Prostate gland (tissue), 2 donors: ENCODE data around the gene THRAP3. TPM values are rescaled to one million over a fixed set of nuclear protein-coding genes. Genes with fewer than 3 reads are reported as not detected.

Source experiments
- DNase-seq: peaks from one replicate; pipeline ENCODE4 v3.0.0-alpha.2; 2019; ENCODE audit warnings: low spot score
- H3K27ac ChIP-seq, 2 donors: fragments of 200-600 bp; sonication (generic); 2 replicates each; pipeline ENCODE4 v1.5.1; 2017 to 2019
- H3K27me3 ChIP-seq: fragments of 200-600 bp; sonication (generic); replicated peaks from 2 replicates; pipeline ENCODE4 v1.5.1; 2019; ENCODE audit not compliant: insufficient read depth
- H3K36me3 ChIP-seq, 2 donors: fragments of 200-600 bp; sonication (generic); 1 replicate in 1 of 2; 2 replicates in 1 of 2; pipeline versions ENCODE4 v1.5.1 to v1.8.1; 2017 to 2019
- H3K4me1 ChIP-seq: fragments of 200-600 bp; sonication (generic); replicated peaks from 2 replicates; pipeline ENCODE4 v1.5.1; 2019
- H3K4me3 ChIP-seq, 2 donors: fragments of 200-600 bp; sonication (generic); 2 replicates each; pipeline ENCODE4 v1.5.1; 2017 to 2019
- H3K9me3 ChIP-seq: fragments of 200-600 bp; sonication (generic); 2 replicates; pipeline ENCODE4 v1.5.1; 2017
- POLR2A ChIP-seq: fragments of 450-650 bp; IDR thresholded peaks from one replicate; pipeline ENCODE4 v1.6.1; 2016; ENCODE audit warnings: antibody characterized with exemption, mild to moderate bottlenecking
- POLR2AphosphoS5 ChIP-seq: sonication (generic); formaldehyde crosslinking; IDR thresholded peaks from one replicate; pipeline ENCODE4 v1.6.1; 2017; ENCODE audit warnings: antibody characterized with exemption
- WGBS: methylation state at CpG from one replicate; pipeline ENCODE4 v1.1.5; 2018; 5-methylcytosine and 5-hydroxymethylcytosine counted together
- intact Hi-C: fragments of 100-400 bp; cut with DNase I; formaldehyde crosslinking; loops from one replicate; pipeline ENCODE4 v1.14.2; 2022
- total RNA-seq, 2 donors: library from RNA; depleted of rRNA; stranded (reverse); fragments of >200 nt; gene quantifications; one replicate each; pipeline ENCODE4 v1.1.0, GENCODE V29; 2016
- TF ChIP-seq, protein P1 (sequence below), 4 experiments: fragments of 200-600 bp in 2 of 4; fragments of 450-650 bp in 2 of 4; sonication (generic) in 2 of 4; IDR thresholded peaks; 1 replicate in 3 of 4; 2 replicates in 1 of 4; pipeline ENCODE4 v1.5.1; 2016 to 2019; ENCODE audit warnings: antibody characterized with exemption in 4 of 4, mild to moderate bottlenecking in 2 of 4, moderate library complexity in 2 of 4

Gene THRAP3
- total RNA-seq, 2 donors from 2014 or later = 100 to 123 TPM

DNA sequence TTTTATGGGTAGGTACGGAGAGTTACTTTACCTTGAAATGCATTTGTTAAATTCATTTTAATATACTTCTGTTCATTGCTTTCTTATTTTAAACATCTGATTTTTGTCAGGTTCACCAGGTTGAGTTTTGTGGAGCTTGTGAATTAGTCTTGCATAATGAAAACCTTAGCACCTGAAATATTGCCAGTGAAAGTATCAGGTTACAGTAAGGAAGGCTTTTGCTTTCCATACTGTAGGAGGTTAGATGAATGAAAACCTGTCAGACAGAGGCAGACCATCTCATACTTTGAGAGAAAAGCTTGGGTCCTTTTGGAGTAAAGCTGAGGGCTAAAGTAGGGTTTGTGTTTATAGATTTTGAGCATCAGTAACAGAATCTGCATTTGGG, 34.7 kb downstream of the THRAP3 start:
- DNase-seq = no peak
- TF ChIP-seq POLR2AphosphoS5 = peak; percentile 16
- no peak for TF ChIP-seq POLR2A
- H3K36me3 ChIP-seq = no peaks in the 10 kb centered on the region
- no peak overlapping the region for H3K4me3 ChIP-seq
- 38% methylated on average over 1 of the region's 1 CpG for WGBS
- no peaks in the 10 kb centered on the region for H3K27me3 ChIP-seq
- no peaks in the 10 kb centered on the region for H3K9me3 ChIP-seq
- intact Hi-C loops = no loop called here
- H3K4me1 ChIP-seq = peaks cover 28% of the 10 kb centered on the region
- peak overlapping the region; percentile 72 to 83 for H3K27ac ChIP-seq

DNA sequence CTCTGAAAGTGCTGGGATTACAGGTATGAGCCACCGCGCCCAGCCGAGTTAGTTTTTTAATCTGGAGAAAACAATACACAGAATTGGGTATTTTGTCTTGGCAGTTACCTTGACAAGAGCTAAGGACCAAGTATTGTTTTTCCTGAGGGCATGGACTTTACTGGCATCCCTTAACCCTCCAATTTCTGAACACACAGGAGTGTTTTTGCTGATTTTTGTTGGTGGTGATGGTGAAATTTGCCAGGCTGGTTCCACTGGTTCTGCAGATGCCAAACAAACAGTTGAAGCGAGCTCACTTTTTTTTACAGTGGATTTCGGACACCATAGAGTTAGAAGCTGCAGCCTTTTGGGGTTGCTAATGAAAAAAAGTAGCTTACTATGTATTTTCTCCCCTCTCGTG, 44.7 kb downstream of the THRAP3 start:
- Histone ChIP-seq H3K4me3 (no peak overlapping the region), H3K27ac (peak overlapping the region; percentile 75 to 87), H3K9me3 (no peaks in the 10 kb centered on the region), H3K27me3 (no peaks in the 10 kb centered on the region), H3K4me1 (peaks cover 12% of the 10 kb centered on the region), H3K36me3 (no peaks in the 10 kb centered on the region)
- 53% methylated on average over 6 of the region's 6 CpGs for WGBS
- TF ChIP-seq, protein P1, sequence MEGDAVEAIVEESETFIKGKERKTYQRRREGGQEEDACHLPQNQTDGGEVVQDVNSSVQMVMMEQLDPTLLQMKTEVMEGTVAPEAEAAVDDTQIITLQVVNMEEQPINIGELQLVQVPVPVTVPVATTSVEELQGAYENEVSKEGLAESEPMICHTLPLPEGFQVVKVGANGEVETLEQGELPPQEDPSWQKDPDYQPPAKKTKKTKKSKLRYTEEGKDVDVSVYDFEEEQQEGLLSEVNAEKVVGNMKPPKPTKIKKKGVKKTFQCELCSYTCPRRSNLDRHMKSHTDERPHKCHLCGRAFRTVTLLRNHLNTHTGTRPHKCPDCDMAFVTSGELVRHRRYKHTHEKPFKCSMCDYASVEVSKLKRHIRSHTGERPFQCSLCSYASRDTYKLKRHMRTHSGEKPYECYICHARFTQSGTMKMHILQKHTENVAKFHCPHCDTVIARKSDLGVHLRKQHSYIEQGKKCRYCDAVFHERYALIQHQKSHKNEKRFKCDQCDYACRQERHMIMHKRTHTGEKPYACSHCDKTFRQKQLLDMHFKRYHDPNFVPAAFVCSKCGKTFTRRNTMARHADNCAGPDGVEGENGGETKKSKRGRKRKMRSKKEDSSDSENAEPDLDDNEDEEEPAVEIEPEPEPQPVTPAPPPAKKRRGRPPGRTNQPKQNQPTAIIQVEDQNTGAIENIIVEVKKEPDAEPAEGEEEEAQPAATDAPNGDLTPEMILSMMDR (IDR thresholded peaks at IDR 0.05) = no peak
- TF ChIP-seq POLR2A (no peak), POLR2AphosphoS5 (no peak)
- DNase-seq = peak; percentile 61
- intact Hi-C loops = no loop called here

DNA sequence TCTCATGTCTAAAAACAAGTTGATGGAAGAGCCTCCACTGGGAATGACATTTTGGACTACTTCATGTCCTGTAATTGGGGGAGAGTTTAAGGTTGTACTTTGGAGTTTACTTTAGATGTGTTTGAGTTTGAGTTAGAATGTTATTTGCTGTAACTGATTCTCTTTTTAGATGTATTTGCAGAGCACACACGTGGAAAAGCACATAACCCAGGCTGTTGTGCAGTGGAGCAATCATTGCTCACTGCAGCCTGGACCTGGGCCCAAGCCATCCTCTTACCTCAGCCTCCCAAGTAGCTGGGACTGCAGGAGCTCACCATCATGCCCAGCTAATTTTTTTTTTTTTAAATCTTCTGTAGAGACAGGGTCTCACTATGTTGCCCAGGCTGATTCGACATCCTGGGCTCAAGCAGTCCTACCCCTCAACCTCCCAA, 45.2 kb downstream of the THRAP3 start:
- H3K4me3 ChIP-seq = no peak overlapping the region
- peak; percentile 82 for DNase-seq
- no peaks in the 10 kb centered on the region for H3K9me3 ChIP-seq
- WGBS = 33% methylated on average over 2 of the region's 2 CpGs
- H3K27ac ChIP-seq = peak overlapping the region; percentile 75 to 87
- no peaks in the 10 kb centered on the region for H3K36me3 ChIP-seq
- H3K27me3 ChIP-seq = no peaks in the 10 kb centered on the region
- TF ChIP-seq POLR2AphosphoS5 (peak; percentile 80), POLR2A (no peak)
- TF ChIP-seq, protein P1 (IDR thresholded peaks at IDR 0.05) = no peak
- intact Hi-C loops = no loop called here
- peaks cover 15% of the 10 kb centered on the region for H3K4me1 ChIP-seq

DNA sequence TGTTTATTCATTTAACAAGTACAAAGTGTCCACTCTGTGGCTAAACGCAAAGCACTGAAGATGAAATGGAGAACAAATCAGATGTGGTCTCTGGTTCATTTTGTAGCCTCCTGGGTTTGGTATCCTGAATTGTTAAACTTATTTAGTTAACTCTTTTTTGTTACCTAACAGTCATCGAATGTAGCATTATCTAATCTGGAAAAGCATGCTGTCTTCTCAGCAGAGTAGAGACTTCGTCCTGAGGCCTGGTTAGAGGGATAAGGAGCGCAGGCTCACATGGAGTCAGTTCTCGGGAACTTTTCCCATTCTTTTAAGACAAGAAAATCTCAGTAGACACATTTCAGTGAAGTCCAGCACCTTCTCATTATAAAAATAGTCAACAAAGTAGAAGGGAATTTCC, 48.8 kb downstream of the THRAP3 start:
- Histone ChIP-seq H3K27me3 (no peaks in the 10 kb centered on the region), H3K36me3 (no peaks in the 10 kb centered on the region), H3K9me3 (no peaks in the 10 kb centered on the region), H3K4me3 (no peak overlapping the region), H3K27ac (peak overlapping the region; percentile 54 to 87), H3K4me1 (peaks cover 15% of the 10 kb centered on the region)
- 75% methylated on average over 5 of the region's 5 CpGs for WGBS
- no peak for DNase-seq
- intact Hi-C loops = no loop called here
- TF ChIP-seq POLR2AphosphoS5 (no peak), POLR2A (no peak)

DNA sequence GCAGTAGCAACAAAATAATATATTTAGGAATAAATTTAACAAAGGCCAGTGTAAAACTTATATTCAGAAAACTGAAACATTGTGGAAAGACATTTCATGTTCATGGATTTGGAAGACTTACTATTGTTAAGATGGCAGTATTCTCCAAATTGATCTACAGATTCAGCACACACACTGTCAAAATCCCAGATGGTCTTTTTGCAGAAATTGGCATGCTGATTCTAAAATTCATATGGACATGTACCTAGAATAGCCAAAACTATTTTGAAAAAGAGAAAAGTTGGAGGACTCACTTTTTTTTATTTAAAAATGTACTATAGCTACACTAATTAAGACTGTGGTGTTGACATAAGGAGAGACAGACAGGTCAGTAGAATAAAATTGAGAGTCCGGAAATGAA, 50.0 kb downstream of the THRAP3 start:
- no peaks in the 10 kb centered on the region for H3K36me3 ChIP-seq
- TF ChIP-seq, protein P1 (IDR thresholded peaks at IDR 0.05) = no peak
- no peak for TF ChIP-seq POLR2A
- TF ChIP-seq POLR2AphosphoS5 = no peak
- peaks cover 12% of the 10 kb centered on the region for H3K4me1 ChIP-seq
- H3K9me3 ChIP-seq = no peaks in the 10 kb centered on the region
- WGBS = 83% methylated on average over 1 of the region's 1 CpG
- intact Hi-C loops = no loop called here
- H3K27ac ChIP-seq = peak overlapping the region in 1 of 2 donors; percentile 87
- H3K4me3 ChIP-seq = no peak overlapping the region
- H3K27me3 ChIP-seq = no peaks in the 10 kb centered on the region
- no peak for DNase-seq

DNA sequence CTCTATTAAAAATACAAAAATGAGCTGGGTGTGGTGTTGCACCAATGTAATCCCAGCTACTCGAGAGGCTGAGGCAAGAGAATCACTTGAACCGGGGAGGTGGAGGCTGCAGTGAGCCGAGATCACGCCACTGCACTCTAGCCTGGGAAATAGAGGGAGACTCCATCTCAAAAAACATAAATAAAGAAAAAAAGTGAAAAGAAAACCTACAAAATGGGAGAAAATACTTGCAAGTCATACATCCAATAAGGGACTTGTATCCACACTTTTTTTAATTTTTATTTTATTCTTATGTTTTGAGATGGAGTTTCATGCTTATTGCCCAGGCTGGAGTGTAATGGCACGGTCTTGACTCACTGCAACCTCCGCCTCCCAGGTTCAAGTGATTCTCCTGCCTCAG, 52.4 kb downstream of the THRAP3 start:
- H3K9me3 ChIP-seq = no peaks in the 10 kb centered on the region
- H3K27ac ChIP-seq = peak overlapping the region in 1 of 2 donors; percentile 24
- no peak overlapping the region for H3K4me3 ChIP-seq
- peaks cover 12% of the 10 kb centered on the region for H3K4me1 ChIP-seq
- no peaks in the 10 kb centered on the region for H3K27me3 ChIP-seq
- TF ChIP-seq POLR2AphosphoS5 (no peak), POLR2A (no peak)
- TF ChIP-seq, protein P1 (IDR thresholded peaks at IDR 0.05) = no peak
- 95% methylated on average over 6 of the region's 6 CpGs for WGBS
- no peaks in the 10 kb centered on the region for H3K36me3 ChIP-seq
- DNase-seq = no peak
- intact Hi-C loops = no loop called here
